Stimulated activated naive CD8-positive, alpha-beta T cell treated with anti-CD3 and anti-CD28 coated beads, Interleukin-15, Interleukin-2, amounts not matched to agents 100 U/mL and 50 U/mL, for 24 hours (primary cell): ENCODE measurements around the gene NCR2.

Source experiments
- ATAC-seq: fragments of 150-1000 bp; cut with Tn5 transposase; one replicate; pipeline ENCODE4 v1.10.0; 2021
- DNase-seq: peaks from one replicate; pipeline ENCODE4 v3.0.0; 2021

Gene NCR2

GRCh38 chr6:41331401-41332150 is 3.8 kb upstream of the NCR2 start:
- DNase-seq (no peak), ATAC-seq (no peak)

- DNase-seq (no peak), ATAC-seq (no peak)
Observed at GRCh38 chr6:41332241-41332640, 3.2 kb upstream of the NCR2 start.

GRCh38 chr6:41332842-41333736 is 2.3 kb upstream of the NCR2 start:
- no peak for DNase-seq
- no peak for ATAC-seq

DNA sequence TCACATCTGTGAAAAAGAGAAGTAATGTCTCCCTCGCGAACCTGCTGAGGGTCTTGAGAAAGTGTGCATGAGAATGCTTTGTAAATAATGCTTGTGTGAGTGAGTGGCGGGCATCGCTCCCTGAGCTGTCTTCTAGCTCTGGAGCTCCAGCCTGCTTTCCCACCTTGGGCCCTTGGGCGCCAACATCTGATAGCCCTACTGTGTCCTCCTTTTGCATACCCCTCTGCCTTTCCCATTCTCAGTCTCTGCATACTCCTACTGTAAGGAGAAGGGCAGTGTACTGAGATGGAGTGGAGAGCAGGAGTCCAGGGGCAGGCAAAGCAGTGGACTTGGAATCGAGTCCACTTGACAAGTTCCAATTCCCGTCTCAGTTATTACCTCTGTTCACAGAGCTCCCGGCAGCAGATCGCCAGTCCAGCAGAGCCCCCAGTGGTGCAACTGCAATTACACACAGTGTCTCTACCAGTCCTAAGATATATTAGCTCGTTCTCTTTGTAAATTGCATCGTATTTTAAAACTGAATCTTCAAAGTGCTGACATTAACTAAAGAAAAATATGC is 847 bp upstream of the NCR2 start:
- ATAC-seq, result no peak
- DNase-seq, result peak; percentile 22

DNA sequence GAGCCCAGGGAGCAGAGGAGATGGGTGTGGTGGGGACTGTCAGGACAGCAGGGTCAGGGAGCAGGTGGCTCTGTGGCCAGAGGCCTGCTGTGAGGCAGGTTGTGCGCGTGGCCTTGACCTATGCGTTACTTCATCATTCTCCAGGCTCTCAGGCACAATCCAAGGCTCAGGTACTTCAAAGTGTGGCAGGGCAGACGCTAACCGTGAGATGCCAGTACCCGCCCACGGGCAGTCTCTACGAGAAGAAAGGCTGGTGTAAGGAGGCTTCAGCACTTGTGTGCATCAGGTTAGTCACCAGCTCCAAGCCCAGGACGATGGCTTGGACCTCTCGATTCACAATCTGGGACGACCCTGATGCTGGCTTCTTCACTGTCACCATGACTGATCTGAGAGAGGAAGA is 535 bp downstream of the NCR2 start:
- ATAC-seq, result no peak
- no peak for DNase-seq

DNA sequence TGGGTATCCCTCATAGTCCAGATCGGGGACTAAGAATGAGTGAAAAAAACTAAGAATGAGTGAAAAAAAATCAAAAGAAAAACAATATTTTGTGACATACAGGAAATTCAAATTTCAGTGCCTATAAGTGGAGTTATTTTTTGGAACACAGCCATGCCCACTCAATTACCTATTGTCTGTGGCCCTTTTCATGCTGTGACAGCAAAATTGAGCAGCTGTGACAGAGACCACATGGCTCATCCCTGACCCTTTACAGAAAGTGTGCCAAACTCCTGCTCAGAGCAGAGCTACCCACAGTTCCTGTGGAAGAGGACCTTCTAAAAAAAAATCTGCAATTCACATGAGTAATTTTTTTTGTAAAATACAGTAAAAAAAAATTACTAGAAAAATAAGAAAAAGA is 1.4 kb downstream of the NCR2 start:
- ATAC-seq (no peak), DNase-seq (no peak)

DNA sequence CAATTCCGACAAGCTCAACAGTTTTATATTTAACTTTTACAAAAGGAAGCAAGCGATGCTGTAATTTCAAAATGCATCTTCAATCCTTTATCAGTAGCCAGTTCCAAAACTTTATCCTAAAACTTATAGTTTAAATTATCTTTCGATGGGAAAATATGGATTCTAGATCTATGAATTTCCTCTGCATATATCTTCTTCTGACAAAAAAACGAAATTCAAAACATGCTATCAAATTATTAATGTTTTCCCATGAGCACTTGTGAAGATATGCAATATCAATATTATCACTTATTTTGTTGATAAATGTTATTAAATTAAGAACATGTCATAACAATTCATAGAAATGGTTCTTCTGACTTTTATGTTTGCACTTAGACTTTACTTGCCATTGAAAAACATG is 2.3 kb downstream of the NCR2 start:
- DNase-seq, result no peak
- no peak for ATAC-seq

- ATAC-seq, result no peak
- no peak for DNase-seq
Observed at GRCh38 chr6:41338659-41339058, 3.3 kb downstream of the NCR2 start.

- DNase-seq, result no peak
- ATAC-seq, result no peak
Observed at GRCh38 chr6:41341580-41341979, 6.2 kb downstream of the NCR2 start.

GRCh38 chr6:41342241-41342640 is 6.8 kb downstream of the NCR2 start:
- ATAC-seq, result no peak
- no peak for DNase-seq

DNA sequence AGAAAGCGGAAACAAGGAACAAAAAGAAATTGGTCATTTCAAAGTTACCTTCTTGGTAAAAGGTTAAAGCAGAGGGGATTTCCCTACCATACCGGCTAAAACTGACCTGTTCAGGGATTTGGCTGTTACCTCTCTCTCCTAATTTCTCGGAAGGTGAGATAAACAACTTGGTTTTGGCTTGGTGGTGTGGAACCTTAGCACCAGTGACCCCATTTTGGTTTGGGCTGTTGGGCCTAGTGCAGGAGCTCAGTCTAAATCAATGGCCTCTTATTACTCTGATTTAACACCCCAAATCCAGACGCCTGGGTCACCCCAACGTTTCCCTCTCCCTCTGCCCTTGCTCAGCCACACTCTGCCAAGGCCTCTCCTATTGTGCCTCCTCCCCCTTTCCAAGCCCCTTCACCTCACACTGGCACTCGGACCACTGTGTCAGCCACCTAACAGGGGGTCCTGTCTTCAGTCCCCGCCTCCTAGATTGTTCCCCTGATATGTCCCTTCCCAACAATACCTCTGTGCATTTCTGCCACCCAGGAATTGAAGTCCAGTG is 8.3 kb downstream of the NCR2 start:
- no peak for ATAC-seq
- no peak for DNase-seq

- DNase-seq, result no peak
- ATAC-seq, result peak; percentile 90
Observed at GRCh38 chr6:41344876-41345275, 9.5 kb downstream of the NCR2 start.

- ATAC-seq (no peak), DNase-seq (no peak)
Observed at GRCh38 chr6:41345901-41346300, 10.5 kb downstream of the NCR2 start.

- DNase-seq, result no peak
Observed at GRCh38 chr6:41346441-41346840, 11.0 kb downstream of the NCR2 start.

DNA sequence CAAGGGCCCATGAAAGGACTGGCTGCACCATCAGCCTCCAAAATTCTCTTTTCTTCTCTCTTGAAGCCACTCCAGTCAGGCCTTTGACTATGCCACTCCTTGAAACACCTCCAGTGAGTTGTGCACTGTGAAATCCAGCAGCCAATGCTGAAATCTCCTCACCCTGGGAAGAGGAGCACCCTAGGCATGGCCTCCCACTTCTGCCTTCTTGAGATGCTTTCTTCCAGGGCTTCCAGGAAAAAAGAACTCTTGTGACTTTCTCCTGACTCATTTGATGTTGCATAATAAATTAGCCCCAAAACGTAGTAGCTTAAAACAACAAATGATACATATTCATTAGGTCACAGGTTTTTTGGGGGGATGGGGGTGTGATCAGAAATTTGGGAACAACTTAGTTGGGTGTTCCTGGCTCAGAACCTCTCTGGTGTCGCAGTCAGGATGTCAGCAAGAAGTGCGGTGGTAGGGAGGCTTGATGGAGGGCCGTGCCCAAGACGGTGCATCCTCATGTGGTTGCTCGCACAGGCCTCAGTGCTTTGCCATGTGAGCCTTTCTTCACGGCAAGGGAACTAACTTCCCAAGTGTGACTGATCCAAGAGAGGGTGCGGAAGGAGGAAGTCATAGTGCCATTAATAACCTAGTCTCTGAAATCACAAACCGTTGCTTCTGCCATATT is 12.1 kb downstream of the NCR2 start:
- no peak for ATAC-seq
- no peak for DNase-seq

More at GRCh38 chr6:41346441-41346840, 11.0 kb downstream of the NCR2 start:
- ATAC-seq, result no peak

DNA sequence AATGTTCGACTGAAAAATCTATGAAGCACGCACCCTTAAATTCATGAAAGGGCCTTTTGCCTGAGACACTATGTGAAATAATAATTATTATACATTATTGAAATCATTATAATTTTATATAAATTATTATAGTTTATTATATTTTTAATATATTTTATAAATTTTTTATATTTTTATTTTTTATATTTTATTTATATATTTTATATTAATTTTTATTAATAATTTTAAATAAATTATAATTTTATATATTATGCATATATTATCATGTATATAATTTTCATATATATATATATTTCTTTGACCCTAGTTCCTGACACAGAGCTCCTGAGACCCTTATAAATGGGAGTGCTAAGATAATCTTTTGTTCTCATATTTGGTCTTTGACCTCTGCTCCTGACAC is 13.5 kb downstream of the NCR2 start:
- ATAC-seq, result no peak
- no peak for DNase-seq

DNA sequence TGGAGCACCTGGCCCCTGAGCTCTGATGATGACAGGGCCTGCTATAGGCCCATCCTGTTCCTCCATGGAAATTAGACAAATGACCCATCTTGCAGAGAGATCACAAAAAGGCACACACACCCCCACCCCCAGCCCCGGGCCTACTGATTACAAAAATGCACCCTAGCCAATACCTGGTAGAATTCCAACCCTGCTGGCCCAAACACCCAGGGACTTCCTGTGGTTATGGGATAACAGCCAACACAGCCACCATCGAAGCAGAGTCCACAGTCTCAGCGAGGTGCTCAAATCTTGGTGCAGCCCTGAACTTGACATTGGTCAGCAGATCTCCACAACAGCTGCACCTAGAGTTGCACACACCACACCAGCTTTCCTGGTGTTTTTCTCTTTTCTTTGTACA is 17.0 kb downstream of the NCR2 start:
- DNase-seq (no peak), ATAC-seq (no peak)

- no peak for ATAC-seq
- no peak for DNase-seq
Observed at GRCh38 chr6:41352907-41353306, 17.5 kb downstream of the NCR2 start.

DNA sequence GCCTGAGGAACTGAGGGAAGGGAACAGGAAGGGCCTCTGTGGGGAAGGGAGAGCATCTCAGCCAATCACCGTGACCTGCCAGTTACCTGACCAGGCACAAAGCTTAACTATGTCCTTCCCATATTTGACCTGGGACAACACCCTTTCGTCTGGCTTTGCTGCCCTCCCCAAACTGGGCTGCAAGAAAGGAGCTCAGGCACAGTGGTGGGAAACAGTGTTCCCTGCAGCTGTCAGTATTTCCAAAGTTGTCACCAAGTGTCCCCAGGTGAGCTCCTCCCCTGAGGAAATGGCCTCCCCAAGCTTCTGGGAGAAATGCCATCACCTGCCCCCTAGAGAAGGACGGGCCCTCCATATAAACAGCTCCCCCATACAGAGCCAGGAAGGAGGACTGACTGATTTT is 17.9 kb downstream of the NCR2 start:
- DNase-seq (no peak), ATAC-seq (no peak)

- DNase-seq (no peak), ATAC-seq (no peak)
Observed at GRCh38 chr6:41355952-41356351, 20.5 kb downstream of the NCR2 start.

- DNase-seq, result no peak
- no peak for ATAC-seq
Observed at GRCh38 chr6:41356825-41357224, 21.4 kb downstream of the NCR2 start.

DNA sequence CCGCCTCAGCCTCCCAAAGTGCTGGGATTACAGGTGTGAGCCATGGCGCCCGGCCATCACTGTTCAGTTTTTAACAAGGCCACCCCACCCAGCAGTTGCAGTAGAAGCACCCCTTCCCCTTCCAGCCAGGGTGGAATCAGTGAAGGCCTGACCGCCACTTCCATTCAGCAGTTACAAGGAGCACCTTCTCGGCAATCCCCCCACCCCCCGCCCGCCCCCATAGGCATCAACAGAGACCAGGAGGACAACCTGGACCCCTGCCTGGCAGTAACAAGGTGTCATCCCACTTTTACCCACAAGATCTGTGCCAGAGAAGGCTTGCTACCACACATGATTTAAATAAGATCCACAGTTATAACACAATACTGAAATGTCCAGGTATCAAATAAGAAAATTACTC is 23.1 kb downstream of the NCR2 start:
- ATAC-seq (no peak), DNase-seq (no peak)
